ENCODE data around the gene DCTN2. TPM values are rescaled to one million over a fixed set of nuclear protein-coding genes. Genes with fewer than 3 reads are reported as not detected.

DCTN2 gene
- total and polyA plus RNA-seq, 2 donors (not counting 3 experiments of a cell fraction or from before 2014, with no cell fraction given) = 146 to 161 TPM

DNA sequence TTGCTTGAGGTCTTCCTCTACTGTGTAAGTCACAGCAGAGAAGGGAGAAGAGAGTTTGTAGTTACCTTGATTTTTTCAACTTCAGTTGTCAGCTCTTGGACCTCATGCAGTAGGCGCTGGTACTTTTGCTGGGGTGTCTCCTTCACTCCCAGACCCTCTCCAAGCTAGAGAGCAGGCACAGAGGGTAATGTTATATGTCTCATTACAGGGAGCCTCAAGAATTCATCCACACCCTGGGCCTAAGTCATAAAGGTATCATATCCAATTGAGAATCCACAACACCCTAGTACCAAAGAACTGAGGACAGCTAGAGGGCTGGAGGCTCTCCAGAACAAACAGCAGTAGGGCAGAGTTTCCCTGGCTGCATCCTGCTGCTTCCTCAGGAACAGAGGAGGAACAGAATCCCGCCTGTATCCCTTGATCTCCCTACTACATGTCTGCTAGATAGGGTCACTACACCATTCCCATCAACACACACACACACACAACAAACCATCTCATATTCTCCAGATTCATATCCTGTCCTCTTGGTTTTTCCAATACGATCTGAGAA, 11.9 kb downstream of the DCTN2 start:
- intact Hi-C loops (cut with micrococcal nuclease) = no loop called here
- no peak for FAIRE-seq
- Histone ChIP-seq H4K20me1 (replicated peaks; ENCODE audit: control insufficient read depth, extremely low read depth, insufficient read depth, low read length) (no peaks in the 10 kb centered on the region), H3K4me1 (ENCODE audit: control insufficient read depth, extremely low read depth, insufficient read depth, low read length) (no peaks in the 10 kb centered on the region), H2AFZ (ENCODE audit: low read depth, low read length) (no peak overlapping the region), H3K27me3 (ENCODE audit: control insufficient read depth in 2 of 2, insufficient read depth in 2 of 2, low read length in 2 of 2) (no peaks in the 10 kb centered on the region), H3K9me1 (replicated peaks; ENCODE audit: control insufficient read depth, extremely low read depth, insufficient read depth, low read length) (no peaks in the 10 kb centered on the region), H3K36me3 (ENCODE audit: control insufficient read depth in 2 of 2, extremely low read depth in 1 of 2, insufficient read depth in 2 of 2, low read length in 2 of 2) (peaks cover 24 to 49% of the 10 kb centered on the region in 2 experiments), H3K9me3 (replicated peaks; ENCODE audit: control insufficient read depth, insufficient read depth, low read length) (no peaks in the 10 kb centered on the region), H3K4me3 (replicated peaks in 1 of 3; ENCODE audit: insufficient read depth in 1 of 3, low read depth in 1 of 3, low read length in 3 of 3) (no peak overlapping the region), H3K9ac (replicated peaks; ENCODE audit: extremely low read depth, insufficient read depth, low read length) (no peak overlapping the region), H3K79me2 (ENCODE audit: control insufficient read depth, insufficient read depth, low read length) (no peaks in the 10 kb centered on the region), H3K4me2 (ENCODE audit: insufficient read depth, low read length) (no peak overlapping the region), H3K27ac (ENCODE audit: insufficient read depth, low read depth, low read length) (no peak overlapping the region)
- TF ChIP-seq POLR2A (IDR thresholded peaks at IDR 0.05; ENCODE audit: low read depth, low read length) = no peak
- no peak for TF ChIP-seq POLR2AphosphoS5 (IDR thresholded peaks at IDR 0.05; ENCODE audit: insufficient read depth, low read depth, low read length)
- TF ChIP-seq, protein P1, sequence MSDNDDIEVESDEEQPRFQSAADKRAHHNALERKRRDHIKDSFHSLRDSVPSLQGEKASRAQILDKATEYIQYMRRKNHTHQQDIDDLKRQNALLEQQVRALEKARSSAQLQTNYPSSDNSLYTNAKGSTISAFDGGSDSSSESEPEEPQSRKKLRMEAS (IDR thresholded peaks at IDR 0.05; ENCODE audit: insufficient read depth, insufficient read length) = no peak
- TF ChIP-seq, protein P2, sequence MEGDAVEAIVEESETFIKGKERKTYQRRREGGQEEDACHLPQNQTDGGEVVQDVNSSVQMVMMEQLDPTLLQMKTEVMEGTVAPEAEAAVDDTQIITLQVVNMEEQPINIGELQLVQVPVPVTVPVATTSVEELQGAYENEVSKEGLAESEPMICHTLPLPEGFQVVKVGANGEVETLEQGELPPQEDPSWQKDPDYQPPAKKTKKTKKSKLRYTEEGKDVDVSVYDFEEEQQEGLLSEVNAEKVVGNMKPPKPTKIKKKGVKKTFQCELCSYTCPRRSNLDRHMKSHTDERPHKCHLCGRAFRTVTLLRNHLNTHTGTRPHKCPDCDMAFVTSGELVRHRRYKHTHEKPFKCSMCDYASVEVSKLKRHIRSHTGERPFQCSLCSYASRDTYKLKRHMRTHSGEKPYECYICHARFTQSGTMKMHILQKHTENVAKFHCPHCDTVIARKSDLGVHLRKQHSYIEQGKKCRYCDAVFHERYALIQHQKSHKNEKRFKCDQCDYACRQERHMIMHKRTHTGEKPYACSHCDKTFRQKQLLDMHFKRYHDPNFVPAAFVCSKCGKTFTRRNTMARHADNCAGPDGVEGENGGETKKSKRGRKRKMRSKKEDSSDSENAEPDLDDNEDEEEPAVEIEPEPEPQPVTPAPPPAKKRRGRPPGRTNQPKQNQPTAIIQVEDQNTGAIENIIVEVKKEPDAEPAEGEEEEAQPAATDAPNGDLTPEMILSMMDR (IDR thresholded peaks at IDR 0.05; ENCODE audit: extremely low read depth in 1 of 2, insufficient read depth in 1 of 2, low read depth in 1 of 2, low read length in 2 of 2) = no peak
- no peak for TF ChIP-seq EZH2 (IDR thresholded peaks at IDR 0.05; ENCODE audit: borderline replicate concordance, low read depth, low read length, severe bottlenecking)
- no peak for TF ChIP-seq GATA2 (IDR thresholded peaks at IDR 0.05; ENCODE audit: insufficient read depth, insufficient read length, low read depth, low read length)
- no peak for TF ChIP-seq MYC (IDR thresholded peaks at IDR 0.05; ENCODE audit: low read depth, low read length)
- TF ChIP-seq JUN (IDR thresholded peaks at IDR 0.05; ENCODE audit: borderline replicate concordance, insufficient read depth, insufficient read length, low read depth) = no peak
- TF ChIP-seq FOS (IDR thresholded peaks at IDR 0.05; ENCODE audit: borderline replicate concordance, insufficient read depth, low read length) = no peak
- ChIA-PET CTCF (interaction anchor here (1.4 kb wide), 1 partner anchor 8 kb away, joined by 4 read pairs; no protein-coding TSS in a partner anchor), POLR2A (no interaction called here)
- dilution Hi-C loops (cut with MboI; ENCODE audit: extremely low pct_ligation_motif_present, low sequenced_read_pairs) = no loop called here
- no TSS peak for BruUV-seq (replicated peaks)
- no peak for DNase-seq (ENCODE audit: low read depth, low spot score)

Measured in endothelial cell of umbilical vein (primary cell).